ENCODE results near the gene HLF.

Gene HLF

GRCh38 chr17:55360971-55361370 is 96.2 kb downstream of the HLF start:
- H3K4me3 ChIP-seq (ENCODE audit: low read length) = no peak overlapping the region
- no peak for TF ChIP-seq CTCF (conservative IDR thresholded peaks at IDR 0.05; ENCODE audit: low read depth, low read length)
- DNase-seq (ENCODE audit: low read depth) = no peak

GRCh38 chr17:55363033-55363432 is 98.3 kb downstream of the HLF start:
- no peak for TF ChIP-seq CTCF (conservative IDR thresholded peaks at IDR 0.05; ENCODE audit: low read depth, low read length)
- no peak for DNase-seq (ENCODE audit: low read depth)
- no peak overlapping the region for H3K4me3 ChIP-seq (ENCODE audit: low read length)

- no peak for TF ChIP-seq CTCF (conservative IDR thresholded peaks at IDR 0.05; ENCODE audit: low read depth, low read length)
- no peak for DNase-seq (ENCODE audit: low read depth)
Measured at GRCh38 chr17:55366020-55366481, 101.3 kb downstream of the HLF start.

GRCh38 chr17:55368706-55369105 is 103.9 kb downstream of the HLF start:
- TF ChIP-seq CTCF (conservative IDR thresholded peaks at IDR 0.05; ENCODE audit: low read depth, low read length) = no peak
- no peak overlapping the region for H3K4me3 ChIP-seq (ENCODE audit: low read length)
- DNase-seq (ENCODE audit: low read depth) = no peak

More at GRCh38 chr17:55366020-55366481, 101.3 kb downstream of the HLF start:
- no peak overlapping the region for H3K4me3 ChIP-seq (ENCODE audit: low read length)

All from retinal pigment epithelial cell (primary cell).